ENCODE data around the gene LOXL3.

Gene LOXL3

DNA sequence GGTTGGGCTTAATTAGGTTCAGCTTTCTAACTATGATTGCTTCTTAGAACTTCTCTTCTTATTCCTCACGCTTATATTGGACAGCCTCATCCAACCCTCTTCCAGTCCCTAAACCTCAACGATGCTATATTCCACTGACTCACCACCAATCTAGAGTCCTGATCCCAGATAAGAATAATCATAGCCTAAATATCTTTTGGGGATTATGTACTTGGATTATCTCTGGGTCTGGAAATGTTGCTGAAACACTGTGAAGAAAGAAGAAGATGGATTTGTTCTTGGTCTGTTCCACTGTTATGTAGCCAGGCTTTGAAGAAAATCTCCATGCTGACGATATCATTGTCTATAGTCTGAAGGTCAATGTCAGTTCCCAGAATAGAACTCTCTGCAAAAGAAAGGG is 27.7 kb upstream of the LOXL3 start:
- no peak overlapping the region for H3K4me3 ChIP-seq (ENCODE audit: low read depth, low read length)
- TF ChIP-seq CTCF (IDR thresholded peaks at IDR 0.05; ENCODE audit: low read depth, low read length, missing control alignments) = no peak
- no peak for DNase-seq (ENCODE audit: low read depth)

GRCh38 chr2:74578408-74578807 is 24.7 kb upstream of the LOXL3 start:
- no peak for TF ChIP-seq CTCF (IDR thresholded peaks at IDR 0.05; ENCODE audit: low read depth, low read length, missing control alignments)
- no peak overlapping the region for H3K4me3 ChIP-seq (ENCODE audit: low read depth, low read length)
- DNase-seq (ENCODE audit: low read depth) = no peak

DNA sequence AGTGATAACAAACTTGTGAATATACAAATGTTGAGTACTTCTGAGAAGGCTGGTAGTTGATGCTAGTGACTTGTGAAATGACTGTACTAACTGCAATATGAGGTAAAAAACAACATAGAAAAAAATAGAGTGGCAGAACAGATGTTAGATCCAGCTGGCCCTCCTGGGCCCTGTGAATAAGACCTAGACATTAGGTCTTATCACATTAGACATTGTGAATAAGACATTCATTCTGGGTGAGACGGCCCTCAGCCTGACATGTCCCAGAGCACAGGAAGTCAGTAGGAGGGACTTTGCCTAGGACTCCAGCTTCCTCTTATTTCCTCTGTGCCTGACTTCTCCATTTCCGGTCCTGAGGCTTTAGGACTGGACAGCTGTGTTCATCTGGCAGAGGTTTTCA is 23.7 kb upstream of the LOXL3 start:
- no peak for DNase-seq (ENCODE audit: low read depth)
- no peak overlapping the region for H3K4me3 ChIP-seq (ENCODE audit: low read depth, low read length)
- TF ChIP-seq CTCF (IDR thresholded peaks at IDR 0.05; ENCODE audit: low read depth, low read length, missing control alignments) = no peak

DNA sequence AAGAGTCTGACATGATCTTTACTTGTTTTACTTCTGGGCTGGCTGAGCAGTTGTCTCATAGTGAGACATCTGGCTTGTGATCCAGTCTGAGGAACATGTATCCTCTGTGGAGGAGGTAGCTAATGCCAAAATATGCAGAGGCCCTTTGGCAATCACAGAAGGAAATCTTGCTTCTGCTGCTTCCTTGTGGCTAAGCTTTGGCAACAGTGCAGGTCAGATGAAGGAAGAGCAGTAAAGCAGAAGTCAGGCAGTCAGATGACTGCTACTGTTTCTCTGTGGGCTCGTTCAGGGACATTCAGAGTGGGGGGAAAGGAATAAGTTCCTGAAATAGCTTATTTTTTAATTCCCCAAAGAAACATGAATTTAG is 23.1 kb upstream of the LOXL3 start:
- TF ChIP-seq CTCF (IDR thresholded peaks at IDR 0.05; ENCODE audit: low read depth, low read length, missing control alignments) = no peak
- no peak overlapping the region for H3K4me3 ChIP-seq (ENCODE audit: low read depth, low read length)

GRCh38 chr2:74576211-74576862 is 22.6 kb upstream of the LOXL3 start:
- DNase-seq (ENCODE audit: low read depth) = no peak
- no peak overlapping the region for H3K4me3 ChIP-seq (ENCODE audit: low read depth, low read length)
- TF ChIP-seq CTCF (IDR thresholded peaks at IDR 0.05; ENCODE audit: low read depth, low read length, missing control alignments) = no peak

More for the DNA sequence above, 23.1 kb upstream of the LOXL3 start:
- DNase-seq (ENCODE audit: low read depth) = no peak

GRCh38 chr2:74575320-74575719 is 21.6 kb upstream of the LOXL3 start:
- no peak for DNase-seq (ENCODE audit: low read depth)
- no peak for TF ChIP-seq CTCF (IDR thresholded peaks at IDR 0.05; ENCODE audit: low read depth, low read length, missing control alignments)
- H3K4me3 ChIP-seq (ENCODE audit: low read depth, low read length) = no peak overlapping the region

Measured in GM12864 (cell line).